ENCODE data around the gene PLN. TPM values are rescaled to one million over a fixed set of nuclear protein-coding genes. Genes with fewer than 3 reads are reported as not detected.

PLN gene
- polyA plus RNA-seq, 3 donors, result 6.2 to 8.8 (median 6.4) TPM

Other genes with a start within 250 kb of the PLN start
- 1 to 10 TPM; 7.6 to 8.6 (median 8.2) TPM for gene CEP85L, start 103.3 kb downstream of the PLN start, polyA plus RNA-seq (ENCODE audit: insufficient read length in 3 of 3)

Data from right renal cortex interstitium (tissue), 3 donors.